GM10248 (cell line): ENCODE results near the gene ACTR5.

Experiments
- CTCF ChIA-PET: fragments of 300-600 bp; sonication (Branson Sonifier 250); formaldehyde crosslinking; extraction: SDS; loops from one replicate; lab custom pipeline; 2021; ENCODE audit warnings: antibody characterized with exemption; lab: Yijun Ruan, JAX
- POLR2A ChIA-PET: fragments of 350-650 bp; sonication (Branson Sonifier 250); formaldehyde crosslinking; extraction: SDS; loops from one replicate; lab custom pipeline; 2020; ENCODE audit warnings: antibody characterized with exemption; lab: Yijun Ruan, JAX
- DNase-seq: peaks from one replicate; pipeline ENCODE4 v3.0.0; 2012; ENCODE audit errors: extremely low spot score
- TF ChIP-seq, protein P1 (sequence below): IDR thresholded peaks from 2 replicates; pipeline ENCODE4 v1.5.1; 2012; ENCODE audit warnings: mild to moderate bottlenecking, low read depth; ENCODE audit errors: extremely low read depth, missing control alignments, control extremely low read depth

ACTR5 gene

DNA sequence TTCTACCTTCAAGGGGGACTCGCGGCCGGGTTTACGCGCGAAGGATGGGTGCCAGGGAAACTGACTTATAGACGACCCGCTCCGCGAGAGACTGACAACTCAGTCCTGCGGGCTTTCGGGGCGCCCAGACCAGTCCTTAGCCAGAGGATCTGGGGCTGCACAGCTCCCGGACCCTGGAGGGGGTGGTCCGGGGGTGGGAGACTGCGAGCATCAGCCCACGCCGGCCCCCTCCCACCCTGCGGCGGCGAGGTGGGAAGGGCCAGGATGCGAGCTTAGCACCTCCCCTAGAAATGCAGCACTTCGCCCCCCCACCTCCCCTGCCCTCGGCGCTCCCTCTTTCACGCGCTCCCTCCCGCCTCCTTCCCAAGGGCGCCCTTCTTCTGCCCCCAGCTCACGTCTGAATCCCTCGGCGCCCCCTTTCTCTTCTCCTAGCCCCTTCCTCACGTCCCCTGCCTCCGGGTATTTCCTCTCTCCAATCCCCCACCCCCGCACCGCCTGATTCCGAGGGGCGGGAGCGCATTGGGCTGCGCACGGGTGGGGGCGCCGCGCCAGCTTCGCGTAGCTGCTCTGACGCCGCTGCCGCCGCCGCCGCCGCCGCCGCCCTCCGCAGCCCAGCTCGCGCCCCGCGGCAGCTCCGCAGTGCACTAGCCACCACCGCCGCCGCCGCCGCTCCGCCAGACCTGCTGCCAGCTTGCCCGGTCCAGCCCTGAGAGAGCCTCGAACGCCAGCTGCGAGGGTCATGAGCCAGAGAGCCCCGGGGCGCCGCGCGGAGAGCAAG lies 24.2 kb upstream of the ACTR5 start, which contains the start of gene SLC32A1:
TSS of gene SLC32A1 (plus strand) at position 639 of the 778 bp plus-strand sequence. CDS start 239 bp downstream, outside the sequence.
- peak; percentile 29 for DNase-seq
- CTCF ChIA-PET = interaction anchor here (1.0 to 3.4 kb wide), 5 partner anchors 7 to 81 kb away, joined by 3 to 14 read pairs (median 5); partner anchors contain the start of gene ACTR5
- POLR2A ChIA-PET = no interaction called here
- TF ChIP-seq, protein P1, sequence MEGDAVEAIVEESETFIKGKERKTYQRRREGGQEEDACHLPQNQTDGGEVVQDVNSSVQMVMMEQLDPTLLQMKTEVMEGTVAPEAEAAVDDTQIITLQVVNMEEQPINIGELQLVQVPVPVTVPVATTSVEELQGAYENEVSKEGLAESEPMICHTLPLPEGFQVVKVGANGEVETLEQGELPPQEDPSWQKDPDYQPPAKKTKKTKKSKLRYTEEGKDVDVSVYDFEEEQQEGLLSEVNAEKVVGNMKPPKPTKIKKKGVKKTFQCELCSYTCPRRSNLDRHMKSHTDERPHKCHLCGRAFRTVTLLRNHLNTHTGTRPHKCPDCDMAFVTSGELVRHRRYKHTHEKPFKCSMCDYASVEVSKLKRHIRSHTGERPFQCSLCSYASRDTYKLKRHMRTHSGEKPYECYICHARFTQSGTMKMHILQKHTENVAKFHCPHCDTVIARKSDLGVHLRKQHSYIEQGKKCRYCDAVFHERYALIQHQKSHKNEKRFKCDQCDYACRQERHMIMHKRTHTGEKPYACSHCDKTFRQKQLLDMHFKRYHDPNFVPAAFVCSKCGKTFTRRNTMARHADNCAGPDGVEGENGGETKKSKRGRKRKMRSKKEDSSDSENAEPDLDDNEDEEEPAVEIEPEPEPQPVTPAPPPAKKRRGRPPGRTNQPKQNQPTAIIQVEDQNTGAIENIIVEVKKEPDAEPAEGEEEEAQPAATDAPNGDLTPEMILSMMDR = no peak

DNA sequence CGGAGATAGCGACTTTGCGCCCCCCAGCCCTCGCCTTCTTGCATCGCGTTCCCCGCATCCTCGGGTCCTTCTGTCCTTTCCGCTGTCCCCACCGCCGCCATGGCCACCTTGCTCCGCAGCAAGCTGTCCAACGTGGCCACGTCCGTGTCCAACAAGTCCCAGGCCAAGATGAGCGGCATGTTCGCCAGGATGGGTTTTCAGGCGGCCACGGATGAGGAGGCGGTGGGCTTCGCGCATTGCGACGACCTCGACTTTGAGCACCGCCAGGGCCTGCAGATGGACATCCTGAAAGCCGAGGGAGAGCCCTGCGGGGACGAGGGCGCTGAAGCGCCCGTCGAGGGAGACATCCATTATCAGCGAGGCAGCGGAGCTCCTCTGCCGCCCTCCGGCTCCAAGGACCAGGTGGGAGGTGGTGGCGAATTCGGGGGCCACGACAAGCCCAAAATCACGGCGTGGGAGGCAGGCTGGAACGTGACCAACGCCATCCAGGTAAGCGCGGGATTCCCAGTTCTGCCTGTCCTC lies 23.6 kb upstream of the ACTR5 start:
- TF ChIP-seq, protein P1 = no peak
- CTCF ChIA-PET = interaction anchor here (0.8 to 3.4 kb wide), 6 partner anchors 24 to 324 kb away, joined by 3 to 14 read pairs (median 5); partner anchors contain the start of gene ACTR5
- no peak for DNase-seq
- POLR2A ChIA-PET = no interaction called here

DNA sequence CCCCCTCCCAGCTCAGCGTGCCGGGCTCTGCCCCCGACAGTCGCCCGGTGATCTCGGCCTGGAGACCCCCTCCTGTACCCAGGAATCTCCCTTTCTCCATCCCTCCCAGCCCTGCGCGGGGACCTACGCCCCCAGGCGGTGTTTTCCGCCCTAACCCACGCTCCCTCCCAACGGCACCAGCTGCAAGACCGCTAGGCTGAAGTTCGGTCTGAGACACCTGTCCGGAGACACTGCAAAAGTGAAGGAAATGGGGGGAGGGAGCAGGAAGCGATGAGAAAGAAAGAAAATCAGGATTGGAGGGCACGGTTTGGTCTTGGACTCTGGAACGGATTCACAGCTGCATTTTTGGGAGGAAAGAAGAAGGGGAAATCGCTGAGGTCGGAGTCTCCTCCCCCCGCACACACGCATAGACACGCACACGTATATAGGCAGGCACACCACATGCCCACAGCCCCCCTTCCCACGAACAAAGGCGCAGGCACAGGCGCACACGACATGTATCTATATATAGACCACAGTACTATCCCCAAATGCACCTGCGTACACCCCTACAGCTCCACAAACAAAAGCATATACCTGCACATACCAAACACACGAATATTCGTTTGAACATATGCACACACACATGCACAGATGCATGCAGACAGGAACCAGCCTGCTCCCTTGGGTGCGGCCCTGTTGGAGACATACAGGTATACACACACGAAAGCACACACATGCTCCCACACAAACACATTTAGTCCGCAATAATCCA lies 22.9 kb upstream of the ACTR5 start:
- TF ChIP-seq, protein P1 = no peak
- POLR2A ChIA-PET = no interaction called here
- CTCF ChIA-PET = interaction anchor here (0.6 to 3.4 kb wide), 7 partner anchors 9 to 324 kb away, joined by 3 to 14 read pairs (median 5); partner anchors contain the start of gene ACTR5
- peak; percentile 33 for DNase-seq

DNA sequence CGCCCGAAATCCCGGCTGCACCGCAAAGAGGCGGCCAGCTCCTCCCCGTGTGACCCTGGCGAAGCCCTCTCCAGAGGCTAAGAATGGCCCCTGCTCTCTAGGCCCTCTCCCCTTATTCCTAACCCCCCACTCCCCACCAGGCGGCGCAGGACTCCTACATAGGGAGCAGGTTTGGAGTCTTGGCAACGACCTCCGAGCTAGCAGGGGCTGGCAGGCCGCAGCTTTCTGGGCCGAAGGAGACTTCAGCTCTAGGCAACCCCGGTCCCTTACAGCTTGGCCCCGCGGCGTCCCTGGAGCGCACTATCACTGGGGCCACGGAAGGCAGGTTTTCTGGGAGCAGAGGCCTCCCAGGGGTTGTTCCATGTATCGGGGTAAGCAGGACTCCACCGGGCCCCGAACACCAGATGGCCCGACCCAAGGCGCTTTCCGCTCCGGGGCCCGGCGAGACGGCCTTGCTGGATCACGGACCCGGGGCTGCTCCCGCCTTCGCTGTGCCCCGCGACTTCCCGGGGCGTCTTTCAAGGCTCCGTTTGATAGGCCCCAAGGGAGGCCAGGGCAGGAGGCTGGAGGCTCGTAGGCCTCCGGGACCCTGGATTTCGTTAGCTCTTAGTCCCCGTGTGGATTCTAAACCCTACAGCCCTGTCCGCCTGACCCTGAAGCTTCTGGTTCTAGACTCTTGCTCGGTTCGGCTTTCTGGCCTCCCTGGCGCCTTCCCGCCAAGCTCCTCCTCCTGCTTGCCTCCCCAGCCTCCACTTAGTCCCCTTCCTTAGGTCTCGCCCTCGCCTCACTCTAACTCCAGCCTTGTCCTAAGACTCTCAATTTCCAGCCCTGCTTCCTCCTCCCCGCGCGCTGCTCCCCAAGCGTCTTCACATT lies 22.1 kb upstream of the ACTR5 start:
- ChIA-PET CTCF (interaction anchor here (0.7 to 3.4 kb wide), 8 partner anchors 10 to 323 kb away, joined by 3 to 14 read pairs (median 4); partner anchors contain the start of gene ACTR5), POLR2A (no interaction called here)
- peak; percentile 67 for DNase-seq
- TF ChIP-seq, protein P1 = peak; percentile 47

DNA sequence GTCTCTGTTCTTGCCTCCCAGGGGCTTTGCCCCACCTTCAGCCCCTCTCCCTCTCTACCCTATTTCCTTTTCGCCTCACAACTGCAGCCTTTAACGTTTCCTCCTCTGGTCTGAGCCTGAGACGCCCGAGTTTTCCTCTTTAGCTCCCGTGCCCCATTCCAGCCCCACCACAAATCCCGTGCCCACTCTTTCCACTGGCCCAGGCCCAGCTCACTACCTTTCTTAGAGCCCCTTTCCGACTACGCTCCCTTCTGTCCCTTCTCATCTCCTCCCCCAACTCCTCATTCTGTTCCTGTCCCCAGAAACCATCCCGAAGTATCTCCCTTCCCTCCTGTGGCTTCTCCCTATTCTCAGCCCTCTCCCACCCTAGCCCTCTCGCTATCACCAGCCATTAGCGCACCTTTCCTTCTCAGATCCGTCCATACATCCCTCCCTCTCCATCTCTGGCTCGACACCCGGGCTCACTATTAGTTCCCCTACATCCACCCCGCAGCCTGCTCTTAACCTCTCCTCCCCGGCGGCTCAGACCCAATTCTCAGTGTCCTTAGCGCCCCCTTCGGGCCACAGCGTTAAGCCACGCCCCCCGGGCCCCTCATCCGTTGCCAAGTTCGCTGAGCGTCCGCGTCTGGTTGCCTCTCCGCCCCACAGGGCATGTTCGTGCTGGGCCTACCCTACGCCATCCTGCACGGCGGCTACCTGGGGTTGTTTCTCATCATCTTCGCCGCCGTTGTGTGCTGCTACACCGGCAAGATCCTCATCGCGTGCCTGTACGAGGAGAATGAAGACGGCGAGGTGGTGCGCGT lies 21.3 kb upstream of the ACTR5 start:
- TF ChIP-seq, protein P1 = no peak
- POLR2A ChIA-PET = no interaction called here
- CTCF ChIA-PET = interaction anchor here (1.0 to 3.4 kb wide), 6 partner anchors 10 to 83 kb away, joined by 3 to 14 read pairs (median 4); partner anchors contain the start of gene ACTR5
- peak; percentile 73 for DNase-seq
